Panc1 (cell line): ENCODE measurements around the gene SLC7A11. TPM values are rescaled to one million over a fixed set of nuclear protein-coding genes. Genes with fewer than 3 reads are reported as not detected.

ENCODE experiments used
- ATAC-seq: fragments of 200-7000 bp; cut with Tn5 transposase; 2 replicates; pipeline ENCODE4 v1.9.1; 2020; ENCODE audit warnings: mild to moderate bottlenecking, moderate library complexity
- BruUV-seq: library from RNA; stranded (reverse); fragments of 400-500 nt; replicated peaks from 2 replicates; lab custom pipeline; 2021; lab: Mats Ljungman, UMichigan
- CTCF ChIA-PET: fragments of 300-600 bp; sonication (Branson Sonifier 250); formaldehyde crosslinking; loops from one replicate; lab custom pipeline; 2022; ENCODE audit warnings: antibody characterized with exemption; lab: Charles Lee
- POLR2A ChIA-PET: fragments of 300-600 bp; sonication (Branson Sonifier 250); formaldehyde crosslinking; loops from one replicate; lab custom pipeline; 2022; ENCODE audit warnings: antibody characterized with exemption; lab: Charles Lee
- DNase-seq: peaks from one replicate; pipeline ENCODE4 v3.0.0-alpha.2; 2010; ENCODE audit warnings: low read depth, low spot score
- H3K27ac ChIP-seq: 2 replicates; pipeline ENCODE4 v1.5.1; 2011; ENCODE audit warnings: mild to moderate bottlenecking, low read length, inconsistent platforms
- H3K27me3 ChIP-seq: fragments of 200-500 bp; sonication (Bioruptor generic); 2 replicates; pipeline ENCODE4 v1.6.0; 2014; ENCODE audit warnings: low read length, inconsistent platforms; ENCODE audit not compliant: control insufficient read depth, insufficient read depth
- H3K36me3 ChIP-seq: fragments of 200-500 bp; sonication (Bioruptor generic); 2 replicates; pipeline ENCODE4 v1.5.1; 2014; ENCODE audit warnings: inconsistent platforms, mild to moderate bottlenecking, low read length, moderate library complexity; ENCODE audit not compliant: control insufficient read depth, insufficient read depth
- H3K4me1 ChIP-seq: 2 replicates; pipeline ENCODE4 v1.5.1; 2011; ENCODE audit warnings: inconsistent platforms, mild to moderate bottlenecking, low read length, moderate library complexity; ENCODE audit not compliant: control insufficient read depth, insufficient read depth
- H3K4me3 ChIP-seq, 2 experiments: 2 replicates each; pipeline ENCODE4 v1.5.1; 2011 to 2012; ENCODE audit warnings: low read depth in 2 of 2, low read length in 2 of 2, mild to moderate bottlenecking in 2 of 2, inconsistent platforms in 1 of 2, moderate library complexity in 1 of 2
- H3K9me3 ChIP-seq: fragments of 200-500 bp; sonication (Bioruptor generic); 2 replicates; pipeline ENCODE4 v1.5.1; 2014; ENCODE audit warnings: low read depth, mild to moderate bottlenecking, inconsistent platforms, low read length, moderate library complexity; ENCODE audit not compliant: control insufficient read depth, insufficient read depth
- CTCF ChIP-seq: fragments of 450-650 bp; IDR thresholded peaks from 2 replicates; pipeline ENCODE4 v1.5.1; 2017; ENCODE audit warnings: mild to moderate bottlenecking
- POLR2AphosphoS5 ChIP-seq: IDR thresholded peaks from 2 replicates; pipeline ENCODE4 v1.6.1; 2012; ENCODE audit warnings: mild to moderate bottlenecking, low read depth, low read length, moderate library complexity
- REST ChIP-seq, 2 experiments: IDR thresholded peaks; 2 replicates each; pipeline ENCODE4 v1.6.1; 2011 to 2012; ENCODE audit warnings: low read depth in 2 of 2, control low read depth in 1 of 2, low read length in 1 of 2, mild to moderate bottlenecking in 1 of 2, moderate library complexity in 1 of 2; ENCODE audit not compliant: insufficient read depth in 1 of 2
- SIN3A ChIP-seq: IDR thresholded peaks from 2 replicates; pipeline ENCODE4 v1.6.1; 2012; ENCODE audit warnings: low read depth, mild to moderate bottlenecking, low read length, moderate library complexity, borderline replicate concordance; ENCODE audit not compliant: insufficient read depth
- TCF7L2 ChIP-seq: IDR thresholded peaks from 2 replicates; pipeline ENCODE4 v1.6.1; 2011; ENCODE audit warnings: mild to moderate bottlenecking, low read depth, low read length, inconsistent platforms
- in situ Hi-C: cut with HindIII; loops from 2 replicates; pipeline ENCODE4 v1.10.0; 2016; ENCODE audit warnings: low sequenced_read_pairs, low pct_unique_long_range_greater_than_20kb
- intact Hi-C: fragments of 100-400 bp; cut with micrococcal nuclease; formaldehyde crosslinking; loops from one replicate; pipeline ENCODE4 v1.10.0; 2022; ENCODE audit not compliant: unreplicated experiment
- total RNA-seq: library from RNA; stranded (reverse); gene quantifications from one replicate; pipeline ENCODE4 v1.2.1, GENCODE V29; 2021; ENCODE audit not compliant: unreplicated experiment

The SLC7A11 gene
- total RNA-seq, 1 experiment from 2014 or later = 6.4 TPM

GRCh38 chr4:138135610-138136009 lies 106.5 kb downstream of the SLC7A11 start:
- DNase-seq = no peak
- ATAC-seq = no peak
- intact Hi-C loops = no loop called here
- no peaks in the 10 kb centered on the region for H3K36me3 ChIP-seq
- no peak overlapping the region for H3K27ac ChIP-seq
- H3K27me3 ChIP-seq = no peaks in the 10 kb centered on the region
- CTCF ChIA-PET = no interaction called here
- BruUV-seq = no TSS peak
- TF ChIP-seq TCF7L2 (no peak), POLR2AphosphoS5 (no peak), REST (IDR thresholded peaks at IDR 0.05; ENCODE audit: insufficient read depth in 1 of 2, low read depth in 2 of 2, low read length in 1 of 2) (no peak), CTCF (no peak), SIN3A (no peak)
- in situ Hi-C loops = no loop called here
- no peaks in the 10 kb centered on the region for H3K4me1 ChIP-seq
- H3K9me3 ChIP-seq = no peaks in the 10 kb centered on the region
- POLR2A ChIA-PET = no interaction called here
- no peak overlapping the region for H3K4me3 ChIP-seq

GRCh38 chr4:138118270-138118669 lies 123.9 kb downstream of the SLC7A11 start:
- Histone ChIP-seq H3K36me3 (no peaks in the 10 kb centered on the region), H3K27me3 (no peaks in the 10 kb centered on the region), H3K9me3 (no peaks in the 10 kb centered on the region), H3K4me1 (no peaks in the 10 kb centered on the region), H3K27ac (no peak overlapping the region), H3K4me3 (no peak overlapping the region)
- TF ChIP-seq CTCF (no peak), SIN3A (no peak), POLR2AphosphoS5 (no peak), TCF7L2 (no peak), REST (IDR thresholded peaks at IDR 0.05; ENCODE audit: insufficient read depth in 1 of 2, low read depth in 2 of 2, low read length in 1 of 2) (no peak)
- POLR2A ChIA-PET = no interaction called here
- no TSS peak for BruUV-seq
- CTCF ChIA-PET = no interaction called here
- in situ Hi-C loops = no loop called here
- ATAC-seq (no peak), DNase-seq (no peak)
- intact Hi-C loops = no loop called here
